Neural progenitor cell (in vitro differentiated cells): ENCODE data around the gene ACVR1. TPM values are rescaled to one million over a fixed set of nuclear protein-coding genes. Genes with fewer than 3 reads are reported as not detected.
A peak's percentile ranks its signal among the peaks of the same experiment; 100 is the strongest.

ENCODE experiments used
- DNase-seq: peaks from one replicate; pipeline ENCODE4 v3.0.0-alpha.2; 2016; ENCODE audit warnings: low spot score
- H2AFZ ChIP-seq: fragments of 200-600 bp; sonication (generic); replicated peaks from 2 replicates; pipeline ENCODE4 v1.6.1; 2016; ENCODE audit warnings: antibody characterized with exemption
- H3F3A ChIP-seq: fragments of 200-600 bp; sonication (generic); 2 replicates; pipeline ENCODE4 v1.6.1; 2016; ENCODE audit warnings: antibody characterized with exemption, low read depth
- H3K27ac ChIP-seq: fragments of 200-600 bp; sonication (generic); 2 replicates; pipeline ENCODE4 v1.5.1; 2016; ENCODE audit warnings: mild to moderate bottlenecking
- H3K27me3 ChIP-seq: fragments of 200-600 bp; sonication (generic); 2 replicates; pipeline ENCODE4 v1.6.1; 2016; ENCODE audit warnings: mild to moderate bottlenecking, moderate library complexity
- H3K36me3 ChIP-seq: fragments of 200-600 bp; sonication (generic); 2 replicates; pipeline ENCODE4 v1.5.1; 2016
- H3K4me1 ChIP-seq: fragments of 200-600 bp; sonication (generic); 2 replicates; pipeline ENCODE4 v1.6.1; 2016; ENCODE audit warnings: mixed run types
- H3K4me2 ChIP-seq: fragments of 200-600 bp; sonication (generic); 2 replicates; pipeline ENCODE4 v1.6.1; 2016
- H3K4me3 ChIP-seq: fragments of 200-600 bp; sonication (generic); 2 replicates; pipeline ENCODE4 v1.5.1; 2016
- H3K79me2 ChIP-seq: fragments of 200-600 bp; sonication (generic); 2 replicates; pipeline ENCODE4 v1.6.1; 2016; ENCODE audit warnings: low read depth
- H3K9ac ChIP-seq: fragments of 200-600 bp; sonication (generic); 2 replicates; pipeline ENCODE4 v1.6.1; 2016
- H3K9me3 ChIP-seq: fragments of 200-600 bp; sonication (generic); 2 replicates; pipeline ENCODE4 v1.5.1; 2016; ENCODE audit warnings: low read depth
- H4K20me1 ChIP-seq: fragments of 200-600 bp; sonication (generic); 2 replicates; pipeline ENCODE4 v1.6.1; 2016; ENCODE audit warnings: low read depth
- H3K27ac Mint-ChIP-seq: 3 replicates; pipeline ENCODE4 v1.8.0; 2021; ENCODE audit warnings: mixed read lengths
- H3K27me3 Mint-ChIP-seq: 2 replicates; pipeline ENCODE4 v1.8.0; 2022; ENCODE audit warnings: low read depth, mild to moderate bottlenecking, inconsistent platforms, moderate library complexity, mixed read lengths; ENCODE audit not compliant: insufficient read depth
- H3K36me3 Mint-ChIP-seq: 3 replicates; pipeline ENCODE4 v1.8.0; 2021; ENCODE audit warnings: mixed read lengths
- H3K4me1 Mint-ChIP-seq: 3 replicates; pipeline ENCODE4 v1.8.0; 2021; ENCODE audit warnings: mixed read lengths
- H3K4me3 Mint-ChIP-seq: 3 replicates; pipeline ENCODE4 v1.8.0; 2021; ENCODE audit warnings: mild to moderate bottlenecking, moderate library complexity, mixed read lengths
- H3K9me3 Mint-ChIP-seq: 3 replicates; pipeline ENCODE4 v1.8.0; 2020; ENCODE audit warnings: mixed read lengths
- CTCF ChIP-seq: fragments of 200-600 bp; sonication (generic); IDR thresholded peaks from 2 replicates; pipeline ENCODE4 v1.5.1; 2017; ENCODE audit warnings: antibody characterized with exemption, mild to moderate bottlenecking
- EZH2 ChIP-seq: fragments of 200-600 bp; sonication (generic); IDR thresholded peaks from 2 replicates; pipeline ENCODE4 v1.6.1; 2017; ENCODE audit warnings: antibody characterized with exemption, mild to moderate bottlenecking, moderate library complexity
- EZH2phosphoT487 ChIP-seq: fragments of 200-600 bp; sonication (generic); IDR thresholded peaks from 2 replicates; pipeline ENCODE4 v1.6.1; 2017; ENCODE audit warnings: antibody characterized with exemption
- total RNA-seq: library from RNA; depleted of rRNA; stranded (reverse); fragments of >200 nt; gene quantifications from 2 replicates; pipeline ENCODE4 v1.2.3, GENCODE V29; 2015; ENCODE audit warnings: low replicate concordance

Gene ACVR1
- total RNA-seq, 1 donor from 2014 or later, result 14.0 TPM

- H3K4me3 Mint-ChIP-seq, result no peak overlapping the region
- Histone ChIP-seq H3K4me2 (no peak overlapping the region), H3K27ac (no peak overlapping the region), H3K27me3 (no peaks in the 10 kb centered on the region), H3K4me3 (no peak overlapping the region), H3K36me3 (no peaks in the 10 kb centered on the region), H4K20me1 (no peaks in the 10 kb centered on the region), H3K79me2 (peaks cover 10% of the 10 kb centered on the region), H3K9ac (no peak overlapping the region), H3K9me3 (no peaks in the 10 kb centered on the region), H2AFZ (no peak overlapping the region), H3K4me1 (no peaks in the 10 kb centered on the region), H3F3A (no peaks in the 10 kb centered on the region)
- peak; percentile 15 for DNase-seq
- TF ChIP-seq EZH2 (no peak), CTCF (peak; percentile 60)
- H3K36me3 Mint-ChIP-seq, result peaks cover 49% of the 10 kb centered on the region
- H3K27ac Mint-ChIP-seq, result no peak overlapping the region
- no peaks in the 10 kb centered on the region for H3K27me3 Mint-ChIP-seq
- H3K4me1 Mint-ChIP-seq, result no peaks in the 10 kb centered on the region
- H3K9me3 Mint-ChIP-seq, result peaks cover 23% of the 10 kb centered on the region
These were observed 124.6 kb downstream of the ACVR1 start for GRCh38 chr2:157751462-157752058.

GRCh38 chr2:157749684-157750083, 126.4 kb downstream of the ACVR1 start:
- H3K27me3 Mint-ChIP-seq, result peaks cover 2% of the 10 kb centered on the region
- Histone ChIP-seq H3F3A (no peaks in the 10 kb centered on the region), H3K9ac (no peak overlapping the region), H3K27ac (no peak overlapping the region), H3K9me3 (no peaks in the 10 kb centered on the region), H3K27me3 (no peaks in the 10 kb centered on the region), H3K4me2 (no peak overlapping the region), H2AFZ (no peak overlapping the region), H3K79me2 (peaks cover 1% of the 10 kb centered on the region), H4K20me1 (no peaks in the 10 kb centered on the region), H3K4me1 (no peaks in the 10 kb centered on the region), H3K4me3 (no peak overlapping the region), H3K36me3 (no peaks in the 10 kb centered on the region)
- no peak for TF ChIP-seq CTCF
- TF ChIP-seq EZH2phosphoT487, result no peak
- TF ChIP-seq EZH2, result no peak
- H3K9me3 Mint-ChIP-seq, result peaks cover 7% of the 10 kb centered on the region
- H3K27ac Mint-ChIP-seq, result no peak overlapping the region
- no peak overlapping the region for H3K4me3 Mint-ChIP-seq
- H3K4me1 Mint-ChIP-seq, result peaks cover 5% of the 10 kb centered on the region
- no peak for DNase-seq
- H3K36me3 Mint-ChIP-seq, result peaks cover 33% of the 10 kb centered on the region

- no peak overlapping the region for H3K4me2 ChIP-seq
- no peaks in the 10 kb centered on the region for H3K4me1 ChIP-seq
- H3K4me3 ChIP-seq, result no peak overlapping the region
- H3K27me3 Mint-ChIP-seq, result peaks cover 2% of the 10 kb centered on the region
- no peak overlapping the region for H3K9ac ChIP-seq
- no peak for DNase-seq
- H4K20me1 ChIP-seq, result no peaks in the 10 kb centered on the region
- H3K4me3 Mint-ChIP-seq, result no peak overlapping the region
- no peak overlapping the region for H2AFZ ChIP-seq
- H3K79me2 ChIP-seq, result no peaks in the 10 kb centered on the region
- H3K27me3 ChIP-seq, result no peaks in the 10 kb centered on the region
- H3K4me1 Mint-ChIP-seq, result peaks cover 5% of the 10 kb centered on the region
- no peak overlapping the region for H3K27ac Mint-ChIP-seq
- no peaks in the 10 kb centered on the region for H3K9me3 ChIP-seq
- H3K36me3 ChIP-seq, result no peaks in the 10 kb centered on the region
- peaks cover 2% of the 10 kb centered on the region for H3K9me3 Mint-ChIP-seq
- no peak overlapping the region for H3K27ac ChIP-seq
- no peak for TF ChIP-seq EZH2phosphoT487
- TF ChIP-seq CTCF, result no peak
- TF ChIP-seq EZH2, result no peak
- H3K36me3 Mint-ChIP-seq, result peaks cover 28% of the 10 kb centered on the region
- no peaks in the 10 kb centered on the region for H3F3A ChIP-seq
These were observed 127.6 kb downstream of the ACVR1 start for GRCh38 chr2:157748371-157749142.
